SK-N-SH (cell line): ENCODE measurements around the gene SMIM3.

ENCODE experiments used
- CTCF ChIP-seq: fragments of 200-600 bp; sonication (generic); IDR thresholded peaks from 2 replicates; pipeline ENCODE4 v1.6.1; 2017; ENCODE audit warnings: antibody characterized with exemption, mild to moderate bottlenecking, moderate library complexity
- ELF1 ChIP-seq: IDR thresholded peaks from 2 replicates; pipeline ENCODE4 v1.4.0; 2012
- TF ChIP-seq, protein P1 (sequence below): IDR thresholded peaks from 2 replicates; pipeline ENCODE4; 2012

- TF ChIP-seq, protein P1, sequence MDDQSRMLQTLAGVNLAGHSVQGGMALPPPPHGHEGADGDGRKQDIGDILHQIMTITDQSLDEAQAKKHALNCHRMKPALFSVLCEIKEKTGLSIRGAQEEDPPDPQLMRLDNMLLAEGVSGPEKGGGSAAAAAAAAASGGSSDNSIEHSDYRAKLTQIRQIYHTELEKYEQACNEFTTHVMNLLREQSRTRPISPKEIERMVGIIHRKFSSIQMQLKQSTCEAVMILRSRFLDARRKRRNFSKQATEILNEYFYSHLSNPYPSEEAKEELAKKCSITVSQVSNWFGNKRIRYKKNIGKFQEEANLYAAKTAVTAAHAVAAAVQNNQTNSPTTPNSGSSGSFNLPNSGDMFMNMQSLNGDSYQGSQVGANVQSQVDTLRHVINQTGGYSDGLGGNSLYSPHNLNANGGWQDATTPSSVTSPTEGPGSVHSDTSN = no peak
- no peak for TF ChIP-seq CTCF
- TF ChIP-seq ELF1 = no peak
These were observed 16.4 kb downstream of the SMIM3 start for GRCh38 chr5:150794927-150795326.
